GM10248 (cell line): ENCODE results near the gene KLRF1.

ENCODE experiments used
- CTCF ChIA-PET: fragments of 300-600 bp; sonication (Branson Sonifier 250); formaldehyde crosslinking; extraction: SDS; loops from one replicate; lab custom pipeline; 2021; ENCODE audit warnings: antibody characterized with exemption; lab: Yijun Ruan, JAX
- POLR2A ChIA-PET: fragments of 350-650 bp; sonication (Branson Sonifier 250); formaldehyde crosslinking; extraction: SDS; loops from one replicate; lab custom pipeline; 2020; ENCODE audit warnings: antibody characterized with exemption; lab: Yijun Ruan, JAX
- DNase-seq: peaks from one replicate; pipeline ENCODE4 v3.0.0; 2012; ENCODE audit errors: extremely low spot score
- CTCF ChIP-seq: IDR thresholded peaks from 2 replicates; pipeline ENCODE4 v1.5.1; 2012; ENCODE audit warnings: mild to moderate bottlenecking, low read depth; ENCODE audit errors: extremely low read depth, missing control alignments, control extremely low read depth

The KLRF1 gene

GRCh38 chr12:9843407-9843806 is 16.1 kb downstream of the KLRF1 start:
- ChIA-PET CTCF (no interaction called here), POLR2A (no interaction called here)
- no peak for DNase-seq
- no peak for TF ChIP-seq CTCF

- ChIA-PET CTCF (interaction anchor here (1.1 kb wide), 1 partner anchor 34 kb away, joined by 7 read pairs; no protein-coding TSS in a partner anchor), POLR2A (no interaction called here)
- TF ChIP-seq CTCF: no peak
- no peak for DNase-seq
Measured at GRCh38 chr12:9848899-9849298, 21.6 kb downstream of the KLRF1 start.

- TF ChIP-seq CTCF: no peak
- POLR2A ChIA-PET: no interaction called here
- no peak for DNase-seq
- CTCF ChIA-PET: no interaction called here
Measured at GRCh38 chr12:9851050-9851449, 23.8 kb downstream of the KLRF1 start.

GRCh38 chr12:9851927-9852326 is 24.6 kb downstream of the KLRF1 start:
- TF ChIP-seq CTCF: no peak
- POLR2A ChIA-PET: interaction anchor here (0.7 kb wide), 1 partner anchor 54 kb away, joined by 3 read pairs; no protein-coding TSS in a partner anchor
- DNase-seq: no peak
- CTCF ChIA-PET: interaction anchor here (0.9 to 1.9 kb wide), 2 partner anchors 9 to 11 kb away, joined by 4 to 5 read pairs; no protein-coding TSS in a partner anchor

- ChIA-PET CTCF (no interaction called here), POLR2A (no interaction called here)
- no peak for TF ChIP-seq CTCF
- no peak for DNase-seq
Measured at GRCh38 chr12:9856151-9856550, 28.9 kb downstream of the KLRF1 start.

GRCh38 chr12:9856894-9857293 is 29.6 kb downstream of the KLRF1 start:
- no peak for TF ChIP-seq CTCF
- CTCF ChIA-PET: no interaction called here
- no peak for DNase-seq
- POLR2A ChIA-PET: no interaction called here

GRCh38 chr12:9858135-9858534 is 30.9 kb downstream of the KLRF1 start:
- ChIA-PET CTCF (no interaction called here), POLR2A (no interaction called here)
- no peak for DNase-seq
- TF ChIP-seq CTCF: no peak
